ENCODE results near the gene RAB11FIP4. TPM values are rescaled to one million over a fixed set of nuclear protein-coding genes. Genes with fewer than 3 reads are reported as not detected.

The RAB11FIP4 gene
- total and polyA plus RNA-seq, 10 of the 15 experiments (the other 5 are each of a cell fraction or from before 2014, with no cell fraction given): 1.4 to 27.0 (median 17.6) TPM

GRCh38 chr17:31497431-31497830 lies 106.0 kb downstream of the RAB11FIP4 start:
- ChIA-PET RAD21 (ENCODE audit: unreplicated experiment) (interaction anchor here (1.5 kb wide), 1 partner anchor 10 kb away, joined by 7 read pairs; no protein-coding TSS in a partner anchor), POLR2A (no interaction called here), SMC1A (ENCODE audit: uncharacterized antibody, unreplicated experiment) (interaction anchor here (2.0 kb wide), 1 partner anchor 14 kb away, joined by 4 read pairs; no protein-coding TSS in a partner anchor), CTCF (interaction anchor here (5.5 kb wide), 1 partner anchor 12 kb away, joined by 18 read pairs; no protein-coding TSS in a partner anchor)
- FAIRE-seq: no peak
- peaks cover 36% of the 10 kb centered on the region for H3K4me1 ChIP-seq (ENCODE audit: control insufficient read depth, insufficient read depth, low read length)
- H3K9ac ChIP-seq (ENCODE audit: control insufficient read depth, insufficient read depth, low read length): no peak overlapping the region
- BruUV-seq (replicated peaks): no TSS peak
- TF ChIP-seq NR2C1 (IDR thresholded peaks at IDR 0.05): no peak
- H3K4me2 ChIP-seq (ENCODE audit: control insufficient read depth, insufficient read depth): no peak overlapping the region
- H4K20me1 ChIP-seq (ENCODE audit: control insufficient read depth, insufficient read depth): no peaks in the 10 kb centered on the region
- no peaks in the 10 kb centered on the region for H3K27me3 ChIP-seq (replicated peaks in 1 of 2; ENCODE audit: control insufficient read depth in 2 of 2, insufficient read depth in 2 of 2, low read length in 1 of 2)
- intact Hi-C loops (cut with micrococcal nuclease; ENCODE audit: unreplicated experiment): no loop called here
- H3K27ac ChIP-seq (ENCODE audit: control insufficient read depth, insufficient read depth): no peak overlapping the region
- H3K4me3 ChIP-seq: no peak overlapping the region
- DNase-seq (ENCODE audit: low read depth, low spot score): no peak
- 81% methylated on average over 6 of the region's 6 CpGs for WGBS (ENCODE audit: insufficient coverage, insufficient replicate concordance, low lambda C conversion rate, missing lambda C conversion rate)
- H3K9me3 ChIP-seq (replicated peaks; ENCODE audit: control insufficient read depth, insufficient read depth, low read length): no peaks in the 10 kb centered on the region
- peaks cover 15% of the 10 kb centered on the region for H3K79me2 ChIP-seq (ENCODE audit: control insufficient read depth, insufficient read depth, low read length)
- H3K36me3 ChIP-seq (ENCODE audit: control insufficient read depth in 2 of 2, insufficient read depth in 2 of 2, low read length in 1 of 2): no peaks in the 10 kb centered on the region
- ATAC-seq: no peak
- in situ Hi-C loops (cut with MboI): no loop called here
- no peak overlapping the region for H2AFZ ChIP-seq (ENCODE audit: control insufficient read depth, low read depth, low read length)

DNA sequence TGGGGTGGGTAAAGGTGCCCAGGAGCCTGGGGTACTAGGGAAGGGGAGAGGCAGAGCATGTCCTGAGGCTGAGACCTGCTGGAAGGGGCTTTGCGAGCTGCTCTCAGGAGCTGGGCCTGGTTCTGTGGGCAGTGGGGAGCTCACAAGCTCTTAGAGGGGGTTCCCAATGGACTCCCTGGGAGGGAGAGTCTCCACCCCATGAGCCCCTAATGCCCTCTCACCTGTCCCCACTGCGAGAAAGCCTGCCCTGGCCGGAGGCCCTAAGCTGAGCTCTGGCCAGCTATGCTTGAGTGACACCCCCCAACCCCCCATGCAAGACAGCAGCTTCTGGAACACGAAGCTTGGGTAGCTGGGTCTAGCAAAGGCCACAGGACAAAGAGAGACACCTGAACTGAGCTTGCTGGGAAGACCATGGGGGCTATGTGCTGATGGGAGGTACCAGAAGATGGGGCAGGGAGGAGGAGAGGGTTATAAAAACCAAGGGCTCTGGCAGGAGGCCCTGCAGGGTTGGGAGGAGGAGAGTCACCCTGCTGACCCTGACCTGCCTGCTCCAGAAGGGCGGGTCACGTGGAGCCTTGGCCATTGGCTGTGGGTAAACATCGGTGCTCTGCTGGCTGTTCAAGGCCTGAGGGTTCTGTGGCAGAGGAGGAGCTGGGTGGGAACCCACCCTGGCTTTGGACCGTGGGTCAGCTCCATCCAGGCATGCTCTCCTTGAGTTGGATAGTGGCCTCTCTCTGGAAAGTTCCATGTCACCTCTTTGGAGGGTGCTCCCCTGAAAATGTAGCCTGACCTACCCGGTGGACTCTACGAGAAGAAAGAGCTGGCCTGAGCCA lies 106.7 kb downstream of the RAB11FIP4 start:
- Histone ChIP-seq H3K4me2 (ENCODE audit: control insufficient read depth, insufficient read depth) (no peak overlapping the region), H3K36me3 (ENCODE audit: control insufficient read depth in 2 of 2, insufficient read depth in 2 of 2, low read length in 1 of 2) (no peaks in the 10 kb centered on the region), H3K4me1 (ENCODE audit: control insufficient read depth, insufficient read depth, low read length) (peaks cover 28% of the 10 kb centered on the region), H3K4me3 (no peak overlapping the region), H3K9ac (ENCODE audit: control insufficient read depth, insufficient read depth, low read length) (no peak overlapping the region), H3K27me3 (replicated peaks in 1 of 2; ENCODE audit: control insufficient read depth in 2 of 2, insufficient read depth in 2 of 2, low read length in 1 of 2) (no peaks in the 10 kb centered on the region), H3K9me3 (replicated peaks; ENCODE audit: control insufficient read depth, insufficient read depth, low read length) (no peaks in the 10 kb centered on the region), H2AFZ (ENCODE audit: control insufficient read depth, low read depth, low read length) (no peak overlapping the region), H3K79me2 (ENCODE audit: control insufficient read depth, insufficient read depth, low read length) (peaks cover 12% of the 10 kb centered on the region), H3K27ac (ENCODE audit: control insufficient read depth, insufficient read depth) (no peak overlapping the region), H4K20me1 (ENCODE audit: control insufficient read depth, insufficient read depth) (no peaks in the 10 kb centered on the region)
- BruUV-seq (replicated peaks): no TSS peak
- in situ Hi-C loops (cut with MboI): no loop called here
- ChIA-PET SMC1A (ENCODE audit: uncharacterized antibody, unreplicated experiment) (interaction anchor here (1.7 to 3.3 kb wide), 4 partner anchors 10 to 31 kb away, joined by 3 to 11 read pairs (median 4); no protein-coding TSS in a partner anchor), RAD21 (ENCODE audit: unreplicated experiment) (interaction anchor here (1.5 kb wide), 1 partner anchor 11 kb away, joined by 7 read pairs; no protein-coding TSS in a partner anchor), CTCF (interaction anchor here (0.7 to 5.5 kb wide), 5 partner anchors 11 to 58 kb away, joined by 3 to 18 read pairs (median 5); no protein-coding TSS in a partner anchor), POLR2A (interaction anchor here (1.7 to 2.0 kb wide), 2 partner anchors 8 to 11 kb away, joined by 6 read pairs; no protein-coding TSS in a partner anchor)
- DNase-seq (ENCODE audit: low read depth, low spot score) (no peak), ATAC-seq (no peak), FAIRE-seq (no peak)
- WGBS (ENCODE audit: insufficient coverage, insufficient replicate concordance, low lambda C conversion rate, missing lambda C conversion rate): 65% methylated on average over 8 of the region's 10 CpGs
- TF ChIP-seq WRNIP1 (IDR thresholded peaks at IDR 0.05; ENCODE audit: borderline replicate concordance, low read depth, low read length) (no peak), HDGF (IDR thresholded peaks at IDR 0.05) (no peak), CEBPB (IDR thresholded peaks at IDR 0.05; ENCODE audit: borderline replicate concordance in 1 of 2, low read depth in 2 of 2, low read length in 2 of 2) (no peak), ETV6 (conservative IDR thresholded peaks at IDR 0.05 in 1 of 2, IDR thresholded peaks at IDR 0.05 in 1 of 2; ENCODE audit: borderline replicate concordance in 1 of 2, low read depth in 1 of 2) (no peak), ZNF274 (IDR thresholded peaks at IDR 0.05; ENCODE audit: insufficient read depth, insufficient read length) (no peak), PKNOX1 (IDR thresholded peaks at IDR 0.05) (no peak), POLR2A (IDR thresholded peaks at IDR 0.05; ENCODE audit: low read depth, low read length) (no peak), MXI1 (IDR thresholded peaks at IDR 0.05; ENCODE audit: low read depth, low read length) (no peak), RCOR1 (conservative IDR thresholded peaks at IDR 0.05; ENCODE audit: low read depth, low read length) (no peak), RAD21 (IDR thresholded peaks at IDR 0.05; ENCODE audit: insufficient read depth, low read depth, low read length) (no peak), ZSCAN29 (IDR thresholded peaks at IDR 0.05) (no peak), RBBP5 (conservative IDR thresholded peaks at IDR 0.05) (no peak), ZBTB33 (IDR thresholded peaks at IDR 0.05) (no peak)
- intact Hi-C loops (cut with micrococcal nuclease; ENCODE audit: unreplicated experiment): no loop called here
